MM.1S (cell line): ENCODE results near the gene FAM117B.

Experiments used
- DNase-seq: peaks from one replicate; pipeline ENCODE4 v3.0.0-alpha.2; 2015
- H2AFZ ChIP-seq: fragments of 300-600 bp; sonication (generic); 2 replicates; pipeline ENCODE4 v1.6.0; 2016; ENCODE audit warnings: antibody characterized with exemption, low read length
- H3F3A ChIP-seq: fragments of 300-600 bp; sonication (generic); 2 replicates; pipeline ENCODE4 v1.6.1; 2016; ENCODE audit warnings: mild to moderate bottlenecking, antibody characterized with exemption, low read length, moderate library complexity, mixed read lengths; ENCODE audit not compliant: insufficient read depth
- H3K27ac ChIP-seq: fragments of 300-600 bp; sonication (generic); 2 replicates; pipeline ENCODE4 v1.5.1; 2016; ENCODE audit warnings: mild to moderate bottlenecking, low read length
- H3K27me3 ChIP-seq: fragments of 300-600 bp; sonication (generic); replicated peaks from 2 replicates; pipeline ENCODE4 v1.6.0; 2016; ENCODE audit warnings: low read length; ENCODE audit not compliant: insufficient read depth
- H3K36me3 ChIP-seq: fragments of 300-600 bp; sonication (generic); replicated peaks from 2 replicates; pipeline ENCODE4 v1.6.1; 2016; ENCODE audit warnings: mild to moderate bottlenecking, low read length, mixed read lengths; ENCODE audit not compliant: insufficient read depth
- H3K4me1 ChIP-seq: fragments of 300-600 bp; sonication (generic); 2 replicates; pipeline ENCODE4 v1.6.1; 2016; ENCODE audit warnings: low read length, mixed read lengths
- H3K4me2 ChIP-seq: fragments of 300-600 bp; sonication (generic); 2 replicates; pipeline ENCODE4 v1.6.0; 2016; ENCODE audit warnings: low read depth, low read length
- H3K4me3 ChIP-seq: fragments of 300-600 bp; sonication (generic); 2 replicates; pipeline ENCODE4 v1.5.1; 2016; ENCODE audit warnings: low read length, mixed read lengths
- H3K79me2 ChIP-seq: fragments of 300-600 bp; sonication (generic); 2 replicates; pipeline ENCODE4 v1.6.1; 2016; ENCODE audit warnings: mixed run types, low read length, mixed read lengths
- H3K9ac ChIP-seq: fragments of 300-600 bp; sonication (generic); 2 replicates; pipeline ENCODE4 v1.6.1; 2016; ENCODE audit warnings: low read length, mixed read lengths
- H3K9me2 ChIP-seq: fragments of 300-600 bp; sonication (generic); replicated peaks from 2 replicates; pipeline ENCODE4 v1.6.1; 2016; ENCODE audit warnings: mild to moderate bottlenecking, low read length, mixed read lengths; ENCODE audit not compliant: insufficient read depth
- H3K9me3 ChIP-seq: fragments of 300-600 bp; sonication (generic); replicated peaks from 2 replicates; pipeline ENCODE4 v1.6.1; 2016; ENCODE audit warnings: mild to moderate bottlenecking, low read length, mixed read lengths; ENCODE audit not compliant: insufficient read depth
- H4K20me1 ChIP-seq: fragments of 300-600 bp; sonication (generic); 2 replicates; pipeline ENCODE4 v1.6.1; 2016; ENCODE audit warnings: mild to moderate bottlenecking, low read length, moderate library complexity, mixed read lengths; ENCODE audit not compliant: insufficient read depth
- EZH2 ChIP-seq: fragments of 300-600 bp; sonication (generic); optimal IDR thresholded peaks from 2 replicates; pipeline ENCODE3; 2017; ENCODE audit warnings: low read depth, mild to moderate bottlenecking, antibody characterized with exemption, low read length, mixed read lengths
- EZH2phosphoT487 ChIP-seq: fragments of 300-600 bp; sonication (generic); IDR thresholded peaks from 2 replicates; pipeline ENCODE4 v1.6.1; 2018; ENCODE audit warnings: antibody characterized with exemption, low read length
- TF ChIP-seq, protein P1 (sequence below): fragments of 300-600 bp; sonication (generic); IDR thresholded peaks from 2 replicates; pipeline ENCODE4 v1.5.1; 2016; ENCODE audit warnings: antibody characterized with exemption, low read length, mixed read lengths

Gene FAM117B

GRCh38 chr2:202633470-202633869 lies 1.3 kb upstream of the FAM117B start:
- Histone ChIP-seq H4K20me1 (no peaks in the 10 kb centered on the region), H3K4me3 (no peak overlapping the region), H3F3A (peaks cover 9% of the 10 kb centered on the region; the same call in 1 of the 2 replicates), H3K27me3 (no peaks in the 10 kb centered on the region), H3K36me3 (no peaks in the 10 kb centered on the region), H3K9me3 (no peaks in the 10 kb centered on the region), H3K4me2 (no peak overlapping the region), H3K27ac (no peak overlapping the region), H3K9ac (no peak overlapping the region), H3K9me2 (no peaks in the 10 kb centered on the region), H2AFZ (no peak overlapping the region), H3K4me1 (peaks cover 6% of the 10 kb centered on the region; the same call in 1 of the 2 replicates), H3K79me2 (peaks cover 6% of the 10 kb centered on the region; the same call in 1 of the 2 replicates)
- TF ChIP-seq EZH2phosphoT487 = no peak
- TF ChIP-seq EZH2 = no peak
- TF ChIP-seq, protein P1, sequence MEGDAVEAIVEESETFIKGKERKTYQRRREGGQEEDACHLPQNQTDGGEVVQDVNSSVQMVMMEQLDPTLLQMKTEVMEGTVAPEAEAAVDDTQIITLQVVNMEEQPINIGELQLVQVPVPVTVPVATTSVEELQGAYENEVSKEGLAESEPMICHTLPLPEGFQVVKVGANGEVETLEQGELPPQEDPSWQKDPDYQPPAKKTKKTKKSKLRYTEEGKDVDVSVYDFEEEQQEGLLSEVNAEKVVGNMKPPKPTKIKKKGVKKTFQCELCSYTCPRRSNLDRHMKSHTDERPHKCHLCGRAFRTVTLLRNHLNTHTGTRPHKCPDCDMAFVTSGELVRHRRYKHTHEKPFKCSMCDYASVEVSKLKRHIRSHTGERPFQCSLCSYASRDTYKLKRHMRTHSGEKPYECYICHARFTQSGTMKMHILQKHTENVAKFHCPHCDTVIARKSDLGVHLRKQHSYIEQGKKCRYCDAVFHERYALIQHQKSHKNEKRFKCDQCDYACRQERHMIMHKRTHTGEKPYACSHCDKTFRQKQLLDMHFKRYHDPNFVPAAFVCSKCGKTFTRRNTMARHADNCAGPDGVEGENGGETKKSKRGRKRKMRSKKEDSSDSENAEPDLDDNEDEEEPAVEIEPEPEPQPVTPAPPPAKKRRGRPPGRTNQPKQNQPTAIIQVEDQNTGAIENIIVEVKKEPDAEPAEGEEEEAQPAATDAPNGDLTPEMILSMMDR = no peak
- DNase-seq = no peak

GRCh38 chr2:202635428-202636212 lies 851 bp downstream of the FAM117B start:
- H3K9me2 ChIP-seq = no peaks in the 10 kb centered on the region
- no peak for TF ChIP-seq EZH2
- TF ChIP-seq, protein P1 = no peak
- TF ChIP-seq EZH2phosphoT487 = no peak

DNA sequence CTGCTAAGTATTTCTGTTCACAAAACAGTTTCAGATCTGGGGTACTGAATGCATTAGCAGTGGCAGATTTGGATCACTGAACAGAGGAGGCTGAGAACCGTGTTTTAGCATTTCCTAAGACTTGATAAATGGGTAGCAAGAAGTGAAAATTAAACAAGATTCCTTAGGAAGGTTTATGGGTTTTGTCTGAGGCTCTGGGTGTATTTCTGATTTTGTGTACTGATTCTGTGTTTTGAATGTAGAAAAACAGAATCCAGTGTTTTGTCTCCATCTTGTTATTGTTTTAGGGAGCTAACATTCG lies 1.4 kb downstream of the FAM117B start:
- Histone ChIP-seq H3K4me3 (peak overlapping the region; percentile 58), H3K9me3 (no peaks in the 10 kb centered on the region), H3K27ac (peak overlapping the region; percentile 26; the same call in 1 of the 2 replicates), H3K9me2 (no peaks in the 10 kb centered on the region), H3K4me1 (peaks cover 6% of the 10 kb centered on the region; the same call in 1 of the 2 replicates), H3K79me2 (peaks cover 6% of the 10 kb centered on the region; the same call in 1 of the 2 replicates), H2AFZ (peak overlapping the region; percentile 81), H3K4me2 (peak overlapping the region; percentile 90), H3K36me3 (no peaks in the 10 kb centered on the region), H4K20me1 (no peaks in the 10 kb centered on the region), H3K9ac (peak overlapping the region; percentile 21; the same call in 1 of the 2 replicates), H3F3A (peaks cover 9% of the 10 kb centered on the region; the same call in 1 of the 2 replicates), H3K27me3 (no peaks in the 10 kb centered on the region)
- DNase-seq = no peak
- TF ChIP-seq EZH2 (no peak), EZH2phosphoT487 (no peak)
- TF ChIP-seq, protein P1 = no peak

More at GRCh38 chr2:202635428-202636212, 851 bp downstream of the FAM117B start:
- Histone ChIP-seq H3F3A (peaks cover 9% of the 10 kb centered on the region; the same call in 1 of the 2 replicates), H3K4me2 (peak overlapping the region; percentile 90), H2AFZ (peak overlapping the region; percentile 81), H3K27me3 (no peaks in the 10 kb centered on the region), H3K36me3 (no peaks in the 10 kb centered on the region), H3K4me3 (peak overlapping the region; percentile 76), H3K9ac (peak overlapping the region; percentile 21; the same call in 1 of the 2 replicates), H3K27ac (peak overlapping the region; percentile 26; the same call in 1 of the 2 replicates), H4K20me1 (no peaks in the 10 kb centered on the region), H3K9me3 (no peaks in the 10 kb centered on the region), H3K79me2 (peaks cover 6% of the 10 kb centered on the region; the same call in 1 of the 2 replicates), H3K4me1 (peaks cover 6% of the 10 kb centered on the region; the same call in 1 of the 2 replicates)
- DNase-seq = peak; percentile 88
